Suprapubic skin (tissue), 4 donors: ENCODE results near the gene SDHB. TPM values are rescaled to one million over a fixed set of nuclear protein-coding genes. Genes with fewer than 3 reads are reported as not detected.

Experiments
- DNase-seq, 2 donors: peaks; one replicate each; pipeline ENCODE4 v3.0.0-alpha.2; 2019; ENCODE audit warnings: low spot score in 2 of 2
- H3K27ac ChIP-seq: fragments of 200-600 bp; sonication (generic); one replicate; pipeline ENCODE4 v1.5.1; 2019
- H3K27me3 ChIP-seq: fragments of 200-600 bp; sonication (generic); one replicate; pipeline ENCODE4 v1.5.1; 2019
- H3K36me3 ChIP-seq: fragments of 200-600 bp; sonication (generic); one replicate; pipeline ENCODE4 v1.5.1; 2019
- H3K4me1 ChIP-seq: fragments of 200-600 bp; sonication (generic); one replicate; pipeline ENCODE4 v1.5.1; 2019
- H3K4me3 ChIP-seq: fragments of 200-600 bp; sonication (generic); one replicate; pipeline ENCODE4 v1.5.1; 2019; ENCODE audit warnings: mild to moderate bottlenecking
- H3K9me3 ChIP-seq: fragments of 200-600 bp; sonication (generic); one replicate; pipeline ENCODE4 v1.5.1; 2019
- EP300 ChIP-seq: sonication (generic); formaldehyde crosslinking; IDR thresholded peaks from one replicate; pipeline ENCODE4 v1.6.1; 2017; ENCODE audit warnings: antibody characterized with exemption
- POLR2A ChIP-seq, 2 donors: fragments of 450-650 bp; IDR thresholded peaks; one replicate each; pipeline ENCODE4 v1.6.1; 2017; ENCODE audit warnings: antibody characterized with exemption in 2 of 2, mild to moderate bottlenecking in 2 of 2, moderate library complexity in 2 of 2
- POLR2AphosphoS5 ChIP-seq, 3 donors: sonication (generic); formaldehyde crosslinking; IDR thresholded peaks; one replicate each; pipeline ENCODE4 v1.6.1; 2017; ENCODE audit warnings: antibody characterized with exemption in 3 of 3
- WGBS: methylation state at CpG from one replicate; pipeline ENCODE4 v1.1.5; 2018; 5-methylcytosine and 5-hydroxymethylcytosine counted together
- total RNA-seq, 4 donors: library from RNA; depleted of rRNA; stranded (reverse); fragments of >200 nt; gene quantifications; one replicate each; pipeline ENCODE4 v1.1.0, GENCODE V29; 2016
- TF ChIP-seq, protein P1 (sequence below), 2 donors: fragments of 200-600 bp in 1 of 2; fragments of 450-650 bp in 1 of 2; sonication (generic) in 1 of 2; IDR thresholded peaks; one replicate each; pipeline ENCODE4 v1.5.1; 2016 to 2019; ENCODE audit warnings: antibody characterized with exemption in 2 of 2, mild to moderate bottlenecking in 1 of 2, moderate library complexity in 1 of 2

SDHB gene
- total RNA-seq, 4 donors from 2014 or later: 69.0 to 98.3 (median 90.5) TPM

GRCh38 chr1:16996845-16997244, 57.0 kb downstream of the SDHB start:
- Histone ChIP-seq H3K4me3 (no peak overlapping the region), H3K4me1 (no peaks in the 10 kb centered on the region), H3K27ac (no peak overlapping the region), H3K27me3 (no peaks in the 10 kb centered on the region), H3K9me3 (no peaks in the 10 kb centered on the region), H3K36me3 (peaks cover 65% of the 10 kb centered on the region)
- no peak for DNase-seq
- TF ChIP-seq EP300: no peak
- TF ChIP-seq, protein P1, sequence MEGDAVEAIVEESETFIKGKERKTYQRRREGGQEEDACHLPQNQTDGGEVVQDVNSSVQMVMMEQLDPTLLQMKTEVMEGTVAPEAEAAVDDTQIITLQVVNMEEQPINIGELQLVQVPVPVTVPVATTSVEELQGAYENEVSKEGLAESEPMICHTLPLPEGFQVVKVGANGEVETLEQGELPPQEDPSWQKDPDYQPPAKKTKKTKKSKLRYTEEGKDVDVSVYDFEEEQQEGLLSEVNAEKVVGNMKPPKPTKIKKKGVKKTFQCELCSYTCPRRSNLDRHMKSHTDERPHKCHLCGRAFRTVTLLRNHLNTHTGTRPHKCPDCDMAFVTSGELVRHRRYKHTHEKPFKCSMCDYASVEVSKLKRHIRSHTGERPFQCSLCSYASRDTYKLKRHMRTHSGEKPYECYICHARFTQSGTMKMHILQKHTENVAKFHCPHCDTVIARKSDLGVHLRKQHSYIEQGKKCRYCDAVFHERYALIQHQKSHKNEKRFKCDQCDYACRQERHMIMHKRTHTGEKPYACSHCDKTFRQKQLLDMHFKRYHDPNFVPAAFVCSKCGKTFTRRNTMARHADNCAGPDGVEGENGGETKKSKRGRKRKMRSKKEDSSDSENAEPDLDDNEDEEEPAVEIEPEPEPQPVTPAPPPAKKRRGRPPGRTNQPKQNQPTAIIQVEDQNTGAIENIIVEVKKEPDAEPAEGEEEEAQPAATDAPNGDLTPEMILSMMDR (IDR thresholded peaks at IDR 0.05): no peak
- TF ChIP-seq POLR2AphosphoS5 (IDR thresholded peaks at IDR 0.05): no peak
- TF ChIP-seq POLR2A (IDR thresholded peaks at IDR 0.05): no peak
- 85% methylated on average over 4 of the region's 14 CpGs for WGBS

- peaks cover 63% of the 10 kb centered on the region for H3K36me3 ChIP-seq
- no peak overlapping the region for H3K4me3 ChIP-seq
- TF ChIP-seq, protein P1 (IDR thresholded peaks at IDR 0.05): no peak
- no peak for TF ChIP-seq POLR2A (IDR thresholded peaks at IDR 0.05)
- no peaks in the 10 kb centered on the region for H3K9me3 ChIP-seq
- H3K4me1 ChIP-seq: no peaks in the 10 kb centered on the region
- no peak for DNase-seq
- no peak overlapping the region for H3K27ac ChIP-seq
- no peaks in the 10 kb centered on the region for H3K27me3 ChIP-seq
- WGBS: 91% methylated on average over 4 of the region's 15 CpGs
Measured at GRCh38 chr1:16993521-16994038, 60.3 kb downstream of the SDHB start.

GRCh38 chr1:16992675-16993074, 61.2 kb downstream of the SDHB start:
- over 99% methylated on average over 9 of the region's 9 CpGs for WGBS
- TF ChIP-seq POLR2AphosphoS5 (IDR thresholded peaks at IDR 0.05) (no peak), EP300 (no peak), POLR2A (IDR thresholded peaks at IDR 0.05) (no peak)
- TF ChIP-seq, protein P1 (IDR thresholded peaks at IDR 0.05): no peak
- H3K4me1 ChIP-seq: no peaks in the 10 kb centered on the region
- peaks cover 65% of the 10 kb centered on the region for H3K36me3 ChIP-seq
- H3K9me3 ChIP-seq: no peaks in the 10 kb centered on the region
- H3K27me3 ChIP-seq: no peaks in the 10 kb centered on the region
- DNase-seq: no peak
- no peak overlapping the region for H3K4me3 ChIP-seq
- no peak overlapping the region for H3K27ac ChIP-seq

- no peaks in the 10 kb centered on the region for H3K9me3 ChIP-seq
- H3K27ac ChIP-seq: no peak overlapping the region
- H3K4me1 ChIP-seq: no peaks in the 10 kb centered on the region
- TF ChIP-seq, protein P1 (IDR thresholded peaks at IDR 0.05): no peak
- TF ChIP-seq POLR2AphosphoS5 (IDR thresholded peaks at IDR 0.05): no peak
- DNase-seq: no peak
- peaks cover 65% of the 10 kb centered on the region for H3K36me3 ChIP-seq
- WGBS: no CpG with 5 or more reads among the region's 12 CpGs
- H3K27me3 ChIP-seq: no peaks in the 10 kb centered on the region
- H3K4me3 ChIP-seq: no peak overlapping the region
Measured at GRCh38 chr1:16992102-16992501, 61.7 kb downstream of the SDHB start.

GRCh38 chr1:16991571-16991970, 62.3 kb downstream of the SDHB start:
- TF ChIP-seq POLR2A (IDR thresholded peaks at IDR 0.05) (no peak), POLR2AphosphoS5 (IDR thresholded peaks at IDR 0.05) (no peak), EP300 (no peak)
- TF ChIP-seq, protein P1 (IDR thresholded peaks at IDR 0.05): no peak
- H3K36me3 ChIP-seq: peaks cover 65% of the 10 kb centered on the region
- no peak overlapping the region for H3K4me3 ChIP-seq
- DNase-seq: no peak
- no peaks in the 10 kb centered on the region for H3K27me3 ChIP-seq
- no peak overlapping the region for H3K27ac ChIP-seq
- H3K4me1 ChIP-seq: no peaks in the 10 kb centered on the region
- 98% methylated on average over 4 of the region's 12 CpGs for WGBS
- H3K9me3 ChIP-seq: no peaks in the 10 kb centered on the region
